A673 (cell line): ENCODE data around the gene FRRS1L. TPM values are rescaled to one million over a fixed set of nuclear protein-coding genes. Genes with fewer than 3 reads are reported as not detected.

Source experiments
- BruUV-seq: library from RNA; stranded (reverse); fragments of 400-500 nt; replicated peaks from 2 replicates; lab custom pipeline; 2021; lab: Mats Ljungman, UMichigan
- CTCF ChIA-PET: fragments of 300-600 bp; sonication (Branson Sonifier 250); formaldehyde crosslinking; loops from one replicate; lab custom pipeline; 2022; ENCODE audit warnings: antibody characterized with exemption; lab: Charles Lee
- POLR2A ChIA-PET: fragments of 300-600 bp; sonication (Branson Sonifier 250); formaldehyde crosslinking; loops from one replicate; lab custom pipeline; 2022; ENCODE audit warnings: antibody characterized with exemption; ENCODE audit not compliant: low non-redundant PET; lab: Charles Lee
- DNase-seq: peaks from one replicate; pipeline ENCODE4 v3.0.0-alpha.2; 2015; ENCODE audit warnings: low spot score
- H3K27ac ChIP-seq: fragments of 200-600 bp; sonication (generic); 2 replicates; pipeline ENCODE4 v1.5.1; 2016; ENCODE audit warnings: mixed run types, low read depth, mild to moderate bottlenecking, mixed read lengths, antibody characterized with exemption, low read length; ENCODE audit not compliant: poor library complexity, severe bottlenecking
- H3K27me3 ChIP-seq: fragments of 200-600 bp; sonication (generic); replicated peaks from 2 replicates; pipeline ENCODE4 v1.6.1; 2017; ENCODE audit warnings: mixed run types, low read depth, mild to moderate bottlenecking, mixed read lengths, antibody characterized with exemption, low read length; ENCODE audit not compliant: insufficient read depth, poor library complexity
- H3K36me3 ChIP-seq: fragments of 200-600 bp; sonication (generic); 2 replicates; pipeline ENCODE4 v1.6.1; 2016; ENCODE audit warnings: mixed run types, mild to moderate bottlenecking, mixed read lengths, antibody characterized with exemption, low read length; ENCODE audit not compliant: insufficient read depth, poor library complexity, severe bottlenecking
- H3K4me1 ChIP-seq: fragments of 200-600 bp; sonication (generic); 2 replicates; pipeline ENCODE4 v1.6.1; 2017; ENCODE audit warnings: mixed run types, mild to moderate bottlenecking, mixed read lengths, antibody characterized with exemption, low read length; ENCODE audit not compliant: insufficient read depth, poor library complexity, severe bottlenecking
- H3K4me3 ChIP-seq: fragments of 200-600 bp; sonication (generic); 2 replicates; pipeline ENCODE4 v1.5.1; 2016; ENCODE audit warnings: low read depth, mixed run types, mild to moderate bottlenecking, mixed read lengths, low read length; ENCODE audit not compliant: poor library complexity, severe bottlenecking
- H3K9me3 ChIP-seq: fragments of 200-600 bp; sonication (generic); 2 replicates; pipeline ENCODE4 v1.6.1; 2016; ENCODE audit warnings: mixed run types, low read depth, mild to moderate bottlenecking, mixed read lengths, antibody characterized with exemption, low read length; ENCODE audit not compliant: poor library complexity, severe bottlenecking
- CTCF ChIP-seq: fragments of 300-800, 200-600 bp; sonication (generic); conservative IDR thresholded peaks from 2 replicates; pipeline ENCODE4 v1.5.1; 2017; ENCODE audit warnings: low read depth, mild to moderate bottlenecking, antibody characterized with exemption, low read length, moderate library complexity, mixed read lengths
- EZH2 ChIP-seq: fragments of 200-600 bp; sonication (generic); IDR thresholded peaks from 2 replicates; pipeline ENCODE4 v1.6.1; 2017; ENCODE audit warnings: borderline replicate concordance, low read depth, mild to moderate bottlenecking, mixed read lengths, antibody characterized with exemption, low read length; ENCODE audit not compliant: poor library complexity, severe bottlenecking
- intact Hi-C: fragments of 100-400 bp; cut with micrococcal nuclease; formaldehyde crosslinking; loops from one replicate; pipeline ENCODE4 v1.10.0; 2022; ENCODE audit not compliant: unreplicated experiment
- total RNA-seq: library from RNA; stranded (reverse); gene quantifications from 2 replicates; pipeline ENCODE4 v1.2.3, GENCODE V29; 2021

FRRS1L gene
- total RNA-seq, 1 experiment from 2014 or later, result 0.41 TPM

GRCh38 chr9:109193974-109194556, 27.0 kb upstream of the FRRS1L start:
- POLR2A ChIA-PET, result no interaction called here
- Histone ChIP-seq H3K9me3 (no peaks in the 10 kb centered on the region), H3K4me1 (no peaks in the 10 kb centered on the region), H3K36me3 (no peaks in the 10 kb centered on the region), H3K27me3 (no peaks in the 10 kb centered on the region), H3K4me3 (no peak overlapping the region), H3K27ac (no peak overlapping the region)
- no TSS peak for BruUV-seq
- intact Hi-C loops, result no loop called here
- no peak for DNase-seq
- CTCF ChIA-PET, result no interaction called here
- TF ChIP-seq CTCF (no peak), EZH2 (no peak)

GRCh38 chr9:109192732-109193361, 25.8 kb upstream of the FRRS1L start:
- H3K4me1 ChIP-seq, result no peaks in the 10 kb centered on the region
- POLR2A ChIA-PET, result no interaction called here
- H3K27ac ChIP-seq, result no peak overlapping the region
- H3K9me3 ChIP-seq, result no peaks in the 10 kb centered on the region
- no peaks in the 10 kb centered on the region for H3K27me3 ChIP-seq
- CTCF ChIA-PET, result no interaction called here
- no peaks in the 10 kb centered on the region for H3K36me3 ChIP-seq
- intact Hi-C loops, result no loop called here
- BruUV-seq, result no TSS peak
- no peak for DNase-seq
- no peak overlapping the region for H3K4me3 ChIP-seq
- TF ChIP-seq EZH2, result no peak
- peak; percentile 43 for TF ChIP-seq CTCF

GRCh38 chr9:109191746-109192145, 24.7 kb upstream of the FRRS1L start:
- Histone ChIP-seq H3K27me3 (no peaks in the 10 kb centered on the region), H3K36me3 (no peaks in the 10 kb centered on the region), H3K9me3 (no peaks in the 10 kb centered on the region), H3K4me3 (no peak overlapping the region), H3K27ac (no peak overlapping the region), H3K4me1 (no peaks in the 10 kb centered on the region)
- no peak for TF ChIP-seq EZH2
- TF ChIP-seq CTCF, result no peak
- DNase-seq, result no peak
- ChIA-PET POLR2A (no interaction called here), CTCF (no interaction called here)
- intact Hi-C loops, result no loop called here
- BruUV-seq, result no TSS peak
